ENCODE results near the gene LRRC8D. TPM values are rescaled to one million over a fixed set of nuclear protein-coding genes. Genes with fewer than 3 reads are reported as not detected.
"Not testable (repeated sequence)": the region's sequence is repeated elsewhere in the genome, so short reads cannot be mapped to it uniquely, and the experiment has no call there.

Gene LRRC8D
- total RNA-seq, 1 experiment from 2014 or later: 59.0 TPM

DNA sequence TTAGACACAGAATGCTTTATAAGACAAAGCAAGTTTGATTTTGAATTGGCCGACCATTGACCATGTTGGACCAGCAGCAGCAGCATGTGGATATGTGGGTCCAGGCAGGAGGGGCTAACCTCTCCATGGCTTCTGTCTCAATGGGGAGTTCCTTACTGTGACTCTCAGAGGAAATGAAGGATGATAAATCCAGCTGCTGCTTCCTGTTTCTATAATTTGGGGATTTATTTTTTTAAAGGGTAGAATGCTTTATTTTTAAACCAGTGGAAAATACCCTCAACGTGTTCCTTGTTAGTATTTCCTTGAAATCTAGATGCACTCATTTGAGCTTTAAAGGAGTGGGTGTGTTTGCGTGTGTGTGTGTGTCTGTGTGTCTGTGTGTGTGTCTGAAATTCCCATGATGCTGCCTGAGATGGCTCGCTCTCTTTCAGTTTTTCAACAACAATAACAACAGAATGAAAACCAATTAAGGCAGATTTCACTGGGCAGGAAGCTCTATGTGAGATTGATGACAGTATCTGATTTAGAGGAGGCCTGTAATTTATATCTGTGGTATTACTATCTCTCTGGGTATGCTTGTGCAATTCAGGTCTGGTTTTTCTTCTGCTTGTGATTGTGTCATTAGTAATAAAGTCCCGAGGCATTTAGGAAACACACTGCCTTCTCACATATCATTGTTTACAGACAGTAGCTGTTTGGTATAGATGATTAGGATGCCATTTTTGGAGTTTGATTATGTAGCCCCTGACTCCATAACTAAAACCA, 88.0 kb downstream of the LRRC8D start:
- DNase-seq (ENCODE audit: extremely low read depth, low read depth): no peak

DNA sequence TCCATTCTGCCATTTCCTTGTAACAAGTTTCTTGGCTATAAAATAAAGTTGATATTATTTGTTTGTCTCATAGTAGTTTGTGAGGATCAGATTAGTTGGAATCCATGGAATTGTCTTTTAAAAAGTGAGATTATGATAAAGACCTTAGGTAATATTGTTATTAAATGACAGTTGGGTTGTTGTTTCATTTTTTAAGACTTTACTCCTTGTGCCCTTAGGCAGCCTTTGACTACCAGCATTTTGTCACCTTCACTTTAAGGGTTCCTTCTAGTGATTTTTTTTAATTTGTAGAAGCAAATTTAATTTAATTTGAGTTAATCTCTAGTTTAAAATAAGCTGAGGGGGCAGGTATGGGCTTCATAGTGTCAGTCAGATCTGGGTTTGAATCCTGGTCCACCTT, 89.4 kb downstream of the LRRC8D start:
- no peak for DNase-seq (ENCODE audit: extremely low read depth, low read depth)

- DNase-seq (ENCODE audit: extremely low read depth, low read depth): no peak
Measured at GRCh38 chr1:89910780-89911179, 89.9 kb downstream of the LRRC8D start.

DNA sequence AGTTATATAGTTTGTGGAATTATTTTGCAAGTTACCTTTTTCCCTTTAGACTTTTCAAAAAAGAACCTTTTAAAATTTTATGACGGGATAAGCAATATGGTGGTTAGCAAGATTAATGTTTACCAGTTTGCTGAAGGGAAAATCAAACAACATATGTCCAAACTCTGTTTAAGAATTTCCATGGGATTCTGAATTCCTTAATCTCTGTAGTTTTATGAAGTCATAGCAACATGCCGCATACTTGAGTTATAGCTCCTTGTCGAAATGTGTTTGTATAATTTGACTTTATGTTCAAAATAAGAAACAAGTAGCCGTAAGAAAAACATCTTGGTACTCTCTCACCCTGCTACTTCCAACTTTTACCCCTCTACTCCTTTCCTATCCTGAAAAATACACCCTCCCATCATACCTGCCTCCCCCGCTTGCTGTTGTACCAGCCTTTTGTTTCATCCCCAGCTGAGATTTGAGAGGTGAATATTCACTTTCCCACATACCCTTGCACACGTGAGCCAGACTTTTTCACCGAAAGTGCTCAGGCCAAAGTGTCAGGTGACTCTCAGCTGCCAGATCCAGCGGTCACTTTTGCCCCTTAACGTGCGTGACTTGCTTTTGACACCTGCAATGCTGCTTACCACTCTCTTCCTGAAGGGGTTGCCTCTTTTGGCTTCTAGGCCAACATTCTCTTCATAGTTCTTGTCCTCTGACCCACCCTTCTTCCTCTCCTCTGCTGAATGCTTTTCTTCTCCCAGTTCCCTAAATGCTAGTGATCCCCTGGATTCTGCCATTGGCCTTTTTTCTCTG, 90.6 kb downstream of the LRRC8D start:
- no peak for DNase-seq (ENCODE audit: extremely low read depth, low read depth)

- no peak for DNase-seq (ENCODE audit: extremely low read depth, low read depth)
Measured at GRCh38 chr1:89912073-89912472, 91.2 kb downstream of the LRRC8D start.

DNA sequence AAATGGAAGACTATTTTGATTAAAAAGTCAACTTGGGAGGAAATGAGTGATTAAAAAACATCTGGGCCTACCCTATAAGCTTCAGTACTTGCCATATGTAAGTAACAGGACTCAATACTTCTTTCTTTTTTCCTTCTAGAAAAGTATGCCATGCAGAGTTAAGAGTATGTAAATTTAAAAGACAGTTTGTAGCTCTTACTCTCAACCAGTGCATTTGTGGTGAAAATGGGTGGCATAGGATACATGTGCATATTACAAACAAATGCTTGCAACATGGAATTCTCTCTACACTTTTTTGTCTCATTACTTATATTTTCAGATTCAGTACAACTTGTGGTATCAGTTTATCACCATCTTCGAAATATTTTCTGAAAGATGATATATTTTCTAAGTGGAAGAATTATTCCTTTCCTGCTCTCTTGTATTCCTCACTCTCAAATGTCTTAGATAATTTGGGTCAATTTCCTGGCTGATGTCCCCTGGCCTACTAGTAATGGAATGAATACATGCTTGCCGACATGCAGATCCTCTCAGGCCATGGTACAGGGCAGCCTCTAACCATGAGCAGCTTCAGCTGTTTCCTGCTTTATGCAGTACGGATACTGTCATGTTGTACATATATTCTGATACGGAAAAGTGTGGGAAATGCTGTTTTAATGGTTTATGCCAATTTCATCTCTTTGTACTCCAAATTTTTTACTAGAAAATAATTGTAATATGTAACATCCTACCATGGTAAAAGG, 92.7 kb downstream of the LRRC8D start:
- no peak for DNase-seq (ENCODE audit: extremely low read depth, low read depth)

DNA sequence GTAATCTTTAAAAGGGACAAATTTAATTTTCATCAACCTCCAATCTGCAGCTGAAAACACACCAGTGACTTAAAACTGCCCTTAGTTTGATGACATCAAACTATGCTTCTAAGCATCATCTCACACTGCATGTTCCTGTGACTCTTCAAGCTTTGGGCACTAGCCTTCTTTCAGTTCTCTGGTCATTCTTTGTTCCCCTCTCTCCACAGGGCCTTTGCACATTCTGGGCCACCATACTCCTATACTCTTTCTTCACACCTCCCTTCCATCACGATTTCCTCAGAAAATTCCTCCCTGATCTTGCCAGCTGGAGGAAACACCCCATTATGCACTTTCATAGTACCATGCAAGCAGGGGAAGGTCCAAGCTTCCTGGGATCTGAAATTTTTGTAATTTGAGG, 96.5 kb downstream of the LRRC8D start:
- no peak for DNase-seq (ENCODE audit: extremely low read depth, low read depth)

DNA sequence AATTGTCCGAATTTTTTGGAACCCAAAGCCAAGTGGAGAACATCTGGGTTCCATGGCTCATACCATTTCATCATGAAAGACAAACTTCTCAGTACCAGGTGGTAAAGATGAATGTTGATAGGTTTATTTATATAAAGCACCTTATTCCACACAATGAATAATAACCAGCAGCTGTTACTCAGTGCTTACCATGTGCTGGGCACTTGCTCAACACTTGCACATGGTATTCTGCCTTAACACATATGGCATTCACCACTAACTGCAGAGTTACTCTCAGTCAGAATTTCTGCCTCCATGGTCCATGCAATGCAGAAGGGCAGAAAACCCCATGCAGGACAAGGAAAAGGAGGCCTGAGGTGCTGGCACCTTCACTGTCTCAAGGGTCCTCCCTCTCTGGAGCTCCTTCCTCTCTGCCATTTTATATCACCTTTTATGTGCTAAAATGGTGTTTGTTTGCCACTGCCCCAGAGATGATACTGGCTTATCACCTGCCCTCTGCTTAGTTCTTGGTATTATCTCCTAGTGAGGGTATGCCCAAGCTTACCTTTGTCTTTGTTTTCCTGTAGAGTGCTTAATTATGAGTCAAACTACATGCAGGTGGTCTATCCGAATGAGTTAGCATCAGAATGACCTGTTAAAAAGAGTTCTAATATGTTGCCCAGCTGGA, 97.4 kb downstream of the LRRC8D start:
- no peak for DNase-seq (ENCODE audit: extremely low read depth, low read depth)

DNA sequence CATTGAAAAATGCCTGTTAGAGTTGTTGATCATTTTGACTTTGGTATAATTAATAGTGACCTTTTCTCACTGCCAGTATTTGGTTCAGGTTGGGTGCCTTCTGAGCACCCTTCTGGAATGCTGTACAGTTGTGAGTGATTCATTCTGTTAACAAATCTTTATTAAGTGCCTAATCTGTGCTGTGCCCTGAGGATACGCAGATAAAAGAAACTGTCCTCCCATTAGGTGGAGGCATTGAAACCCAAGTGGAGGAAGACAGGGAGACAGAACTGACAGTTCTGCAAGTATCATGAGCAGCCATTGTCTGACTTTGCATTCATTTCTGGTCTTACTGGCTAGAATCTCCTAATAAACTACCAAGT, 97.9 kb downstream of the LRRC8D start:
- no peak for DNase-seq (ENCODE audit: extremely low read depth, low read depth)

DNA sequence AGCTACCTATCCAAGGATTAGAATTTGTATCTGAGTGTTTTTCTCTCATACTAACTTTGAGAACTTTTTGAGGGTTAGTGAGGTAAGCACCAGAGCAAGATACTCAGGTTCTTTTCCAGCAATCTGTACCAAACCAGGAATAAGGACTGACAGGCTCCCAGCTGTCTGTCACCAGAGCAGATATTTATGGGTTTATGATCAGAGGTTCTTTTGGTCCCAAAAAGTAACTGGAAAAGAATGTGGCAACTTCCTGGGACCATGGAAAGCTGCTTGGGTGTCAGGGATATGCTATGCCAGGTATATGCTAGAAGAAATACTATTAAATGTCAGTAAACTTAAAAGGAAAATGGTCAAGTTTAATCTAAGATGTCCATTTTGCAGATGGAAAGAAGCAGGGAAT, 98.3 kb downstream of the LRRC8D start:
- DNase-seq (ENCODE audit: extremely low read depth, low read depth): no peak

- no peak for DNase-seq (ENCODE audit: extremely low read depth, low read depth)
Measured at GRCh38 chr1:89922911-89923310, 102.1 kb downstream of the LRRC8D start.

DNA sequence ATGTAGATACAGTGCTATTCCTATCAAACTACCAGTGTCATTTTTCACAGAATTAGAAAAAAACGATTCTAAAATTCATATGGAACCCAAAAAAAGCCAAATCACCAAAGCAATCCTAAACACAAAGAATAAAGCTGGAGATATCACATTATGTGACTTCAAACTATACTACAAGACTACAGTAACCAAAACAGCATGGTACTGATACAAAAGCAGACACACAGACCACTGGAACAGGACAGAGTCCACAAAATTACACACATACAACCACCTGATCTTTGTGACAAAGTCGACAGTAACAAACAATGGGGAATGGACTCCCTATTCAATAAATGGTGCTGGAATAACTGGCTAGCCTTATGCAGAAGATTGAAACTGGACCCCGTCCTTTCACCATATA, 102.7 kb downstream of the LRRC8D start:
- DNase-seq (ENCODE audit: extremely low read depth, low read depth): no peak

GRCh38 chr1:89924075-89924474, 103.2 kb downstream of the LRRC8D start:
- not testable (repeated sequence) for DNase-seq (ENCODE audit: extremely low read depth, low read depth)

DNA sequence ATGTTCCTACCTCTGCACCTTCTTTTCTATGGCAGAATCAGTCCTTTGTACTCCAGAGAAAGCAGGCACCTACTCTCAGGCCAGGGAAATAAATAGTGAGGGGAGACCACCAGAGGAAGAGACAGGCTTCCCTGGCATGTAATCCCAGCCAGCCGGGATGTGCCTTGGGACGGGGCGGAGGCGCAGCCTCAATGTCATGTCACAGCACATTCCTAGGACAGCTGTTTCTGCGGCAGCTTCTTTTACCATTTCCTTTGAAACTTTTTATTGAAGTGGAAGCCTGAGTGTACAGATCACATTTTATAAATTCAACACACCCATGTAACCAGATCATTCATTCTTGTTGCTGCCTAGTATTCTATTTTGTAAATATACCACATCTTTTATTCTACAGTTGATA, 106.2 kb downstream of the LRRC8D start:
- DNase-seq (ENCODE audit: extremely low read depth, low read depth): no peak

DNA sequence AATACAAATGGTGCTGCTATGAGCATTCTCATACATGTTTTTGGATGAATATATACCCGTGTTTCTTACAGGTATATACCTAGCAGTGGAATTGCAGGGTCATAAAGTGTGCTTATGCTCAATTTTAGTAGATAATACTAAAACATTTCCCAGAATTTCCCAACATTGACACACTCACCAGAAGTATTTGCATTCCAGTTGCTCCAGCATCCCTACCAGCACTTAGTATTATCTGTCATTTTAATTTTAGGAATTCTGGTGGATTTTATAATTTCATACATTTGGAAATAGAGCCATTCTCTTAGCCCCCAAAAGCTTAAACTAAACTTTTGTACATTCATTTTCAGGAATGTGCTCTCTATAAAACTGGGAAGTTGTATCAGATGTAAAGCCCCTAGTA, 106.6 kb downstream of the LRRC8D start:
- no peak for DNase-seq (ENCODE audit: extremely low read depth, low read depth)

DNA sequence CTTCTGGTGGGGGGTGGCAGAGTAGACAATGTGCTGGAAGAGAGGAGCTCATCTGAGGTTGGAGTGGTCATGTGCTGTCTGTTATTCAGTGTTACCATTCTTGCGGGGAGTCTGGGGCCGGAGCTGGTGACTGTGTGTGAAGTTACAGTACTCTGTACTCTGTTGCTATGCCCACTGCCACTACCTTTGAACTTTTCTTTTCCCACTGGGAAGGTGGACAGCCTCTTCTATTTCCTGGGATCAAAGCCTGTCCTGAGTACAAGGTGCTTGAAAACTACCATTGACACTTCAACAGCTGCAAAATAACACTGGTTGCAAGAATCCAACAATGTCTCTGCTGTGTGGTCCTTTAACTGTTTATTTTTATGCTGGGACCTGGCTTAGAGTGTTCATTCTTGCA, 107.7 kb downstream of the LRRC8D start:
- no peak for DNase-seq (ENCODE audit: extremely low read depth, low read depth)

DNA sequence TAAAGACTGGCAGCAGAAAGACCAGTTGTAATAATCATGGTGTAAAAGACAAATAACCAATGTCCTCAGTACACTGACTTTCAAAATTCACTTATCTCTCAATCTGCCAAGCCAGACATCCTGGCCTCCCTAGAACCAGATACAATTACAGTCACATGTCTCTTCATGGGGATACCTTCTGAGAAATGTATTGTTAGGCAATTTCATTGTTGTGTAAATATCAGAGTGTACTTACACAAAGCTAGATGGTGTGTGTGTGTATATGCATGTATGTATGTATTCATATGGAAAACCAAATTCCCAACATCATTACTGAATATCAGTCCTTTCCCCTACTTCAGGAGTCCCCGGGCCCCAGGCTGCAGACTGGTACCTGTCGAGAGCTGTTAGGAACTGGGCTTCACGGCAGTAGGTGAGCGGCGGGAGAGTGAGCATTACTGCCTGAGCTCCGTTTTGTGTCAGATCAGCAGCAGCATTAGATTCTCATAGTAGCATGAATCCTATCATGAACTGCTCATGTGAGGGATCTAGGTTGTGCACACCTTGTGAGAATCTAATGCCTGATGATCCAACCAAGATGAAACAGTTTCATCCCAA, 108.7 kb downstream of the LRRC8D start:
- no peak for DNase-seq (ENCODE audit: extremely low read depth, low read depth)

DNA sequence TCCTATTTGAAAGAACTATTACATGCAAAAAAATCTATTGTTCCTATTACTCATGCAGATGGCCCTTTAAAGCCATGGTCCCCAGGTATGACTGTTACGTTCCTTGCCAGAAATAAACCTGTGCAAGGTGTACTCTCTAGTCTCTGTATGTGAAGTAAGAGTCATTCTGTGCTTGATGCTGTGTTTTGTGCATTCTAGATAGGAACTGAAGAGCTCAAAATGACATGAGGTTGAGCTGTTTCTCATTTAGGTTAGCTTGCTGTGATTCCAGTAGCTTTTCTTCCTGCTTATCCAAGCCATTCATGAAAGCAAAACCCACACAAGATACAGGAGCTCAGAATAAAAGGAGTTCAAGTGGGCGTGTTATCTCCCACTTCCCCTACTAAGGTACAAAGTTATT, 109.7 kb downstream of the LRRC8D start:
- no peak for DNase-seq (ENCODE audit: extremely low read depth, low read depth)

DNA sequence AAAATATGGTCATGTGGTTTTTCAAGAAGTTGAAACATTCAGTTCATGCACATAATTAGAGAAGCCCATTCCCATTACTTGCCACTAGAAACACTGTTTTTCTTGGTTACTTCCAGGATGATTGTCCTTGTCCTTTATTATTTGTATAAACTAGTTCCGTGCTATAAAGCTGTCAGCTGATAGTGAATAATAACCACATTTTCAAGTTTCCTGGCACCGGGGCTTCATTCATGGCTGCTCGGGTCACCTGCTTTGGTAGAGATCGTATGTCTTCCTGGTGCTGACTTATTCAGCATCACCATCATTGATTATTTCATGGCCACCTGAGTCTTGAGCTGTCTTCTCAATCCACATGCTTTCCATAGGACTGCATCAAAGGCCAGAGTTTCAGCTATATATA, 111.1 kb downstream of the LRRC8D start:
- DNase-seq (ENCODE audit: extremely low read depth, low read depth): no peak

- DNase-seq (ENCODE audit: extremely low read depth, low read depth): no peak
Measured at GRCh38 chr1:89932598-89933364, 111.9 kb downstream of the LRRC8D start.

All from NCI-H460 (cell line).